DMS53 (cell line): Measurements from ENCODE around the gene AIF1L.

Experiments
- DNase-seq: peaks from one replicate; lab custom pipeline; 2025; lab: John Stamatoyannopoulos, UW

AIF1L gene

DNA sequence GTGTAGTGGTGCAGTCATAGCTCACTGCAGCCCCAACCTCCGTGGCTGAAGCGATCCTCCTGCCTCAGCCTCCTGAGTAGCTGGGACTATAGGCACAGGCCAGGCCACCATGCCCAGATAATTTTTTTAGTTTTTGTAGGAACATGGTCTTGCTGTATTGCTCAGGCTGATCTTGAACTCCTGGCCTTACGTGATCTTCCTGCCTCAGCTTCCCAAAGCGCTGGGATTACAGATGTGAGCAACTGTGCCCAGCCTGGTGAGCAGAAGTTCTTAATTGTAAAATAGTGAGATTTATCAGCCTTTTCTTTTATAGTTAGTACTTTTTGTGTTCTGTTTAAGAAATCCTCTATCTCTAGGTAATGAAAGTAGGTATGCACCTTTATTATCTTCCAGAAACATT is 71.6 kb downstream of the AIF1L start:
- DNase-seq, result no peak

DNA sequence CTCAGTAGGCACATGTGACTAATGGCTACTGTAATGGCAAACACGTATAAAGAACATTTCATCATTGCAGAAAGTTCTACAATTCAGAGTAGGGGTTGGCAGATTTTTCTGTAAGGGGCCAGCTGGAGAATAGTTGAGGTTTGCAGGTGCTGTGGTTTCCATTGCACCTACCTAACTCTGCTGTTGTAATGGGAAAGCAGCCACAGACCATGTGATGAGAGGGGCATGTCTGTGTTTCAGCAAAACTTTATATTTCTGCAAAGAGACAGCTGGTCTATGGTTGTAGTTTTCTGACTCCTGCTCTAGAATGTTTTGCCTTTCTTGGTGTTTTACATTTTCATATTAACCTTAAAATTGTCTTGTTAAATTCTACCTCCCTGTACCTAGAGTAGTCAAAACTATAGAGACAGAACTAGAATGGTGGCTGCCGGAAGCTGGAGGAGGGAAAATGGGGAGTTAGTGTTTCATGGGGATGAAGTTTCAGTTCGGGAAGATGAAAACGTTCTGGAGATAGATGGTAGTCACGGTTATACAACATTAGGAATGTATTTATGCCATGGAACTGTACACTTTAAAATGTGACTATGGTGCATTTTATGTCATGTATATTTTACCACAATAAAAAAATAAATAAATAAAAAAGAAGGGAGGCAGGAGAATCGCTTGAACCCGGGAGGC is 73.4 kb downstream of the AIF1L start:
- DNase-seq, result no peak
